EL (cell line): ENCODE measurements around the gene UGGT2.
A peak's percentile ranks its signal among the peaks of the same experiment; 100 is the strongest.
"Not testable (repeated sequence)": the region's sequence is repeated elsewhere in the genome, so short reads cannot be mapped to it uniquely, and the experiment has no call there.

Experiments used
- DNase-seq: peaks from one replicate; pipeline ENCODE4 v3.0.0-alpha.2; 2016

The UGGT2 gene, protein sequence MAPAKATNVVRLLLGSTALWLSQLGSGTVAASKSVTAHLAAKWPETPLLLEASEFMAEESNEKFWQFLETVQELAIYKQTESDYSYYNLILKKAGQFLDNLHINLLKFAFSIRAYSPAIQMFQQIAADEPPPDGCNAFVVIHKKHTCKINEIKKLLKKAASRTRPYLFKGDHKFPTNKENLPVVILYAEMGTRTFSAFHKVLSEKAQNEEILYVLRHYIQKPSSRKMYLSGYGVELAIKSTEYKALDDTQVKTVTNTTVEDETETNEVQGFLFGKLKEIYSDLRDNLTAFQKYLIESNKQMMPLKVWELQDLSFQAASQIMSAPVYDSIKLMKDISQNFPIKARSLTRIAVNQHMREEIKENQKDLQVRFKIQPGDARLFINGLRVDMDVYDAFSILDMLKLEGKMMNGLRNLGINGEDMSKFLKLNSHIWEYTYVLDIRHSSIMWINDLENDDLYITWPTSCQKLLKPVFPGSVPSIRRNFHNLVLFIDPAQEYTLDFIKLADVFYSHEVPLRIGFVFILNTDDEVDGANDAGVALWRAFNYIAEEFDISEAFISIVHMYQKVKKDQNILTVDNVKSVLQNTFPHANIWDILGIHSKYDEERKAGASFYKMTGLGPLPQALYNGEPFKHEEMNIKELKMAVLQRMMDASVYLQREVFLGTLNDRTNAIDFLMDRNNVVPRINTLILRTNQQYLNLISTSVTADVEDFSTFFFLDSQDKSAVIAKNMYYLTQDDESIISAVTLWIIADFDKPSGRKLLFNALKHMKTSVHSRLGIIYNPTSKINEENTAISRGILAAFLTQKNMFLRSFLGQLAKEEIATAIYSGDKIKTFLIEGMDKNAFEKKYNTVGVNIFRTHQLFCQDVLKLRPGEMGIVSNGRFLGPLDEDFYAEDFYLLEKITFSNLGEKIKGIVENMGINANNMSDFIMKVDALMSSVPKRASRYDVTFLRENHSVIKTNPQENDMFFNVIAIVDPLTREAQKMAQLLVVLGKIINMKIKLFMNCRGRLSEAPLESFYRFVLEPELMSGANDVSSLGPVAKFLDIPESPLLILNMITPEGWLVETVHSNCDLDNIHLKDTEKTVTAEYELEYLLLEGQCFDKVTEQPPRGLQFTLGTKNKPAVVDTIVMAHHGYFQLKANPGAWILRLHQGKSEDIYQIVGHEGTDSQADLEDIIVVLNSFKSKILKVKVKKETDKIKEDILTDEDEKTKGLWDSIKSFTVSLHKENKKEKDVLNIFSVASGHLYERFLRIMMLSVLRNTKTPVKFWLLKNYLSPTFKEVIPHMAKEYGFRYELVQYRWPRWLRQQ (N-terminal part only)

DNA sequence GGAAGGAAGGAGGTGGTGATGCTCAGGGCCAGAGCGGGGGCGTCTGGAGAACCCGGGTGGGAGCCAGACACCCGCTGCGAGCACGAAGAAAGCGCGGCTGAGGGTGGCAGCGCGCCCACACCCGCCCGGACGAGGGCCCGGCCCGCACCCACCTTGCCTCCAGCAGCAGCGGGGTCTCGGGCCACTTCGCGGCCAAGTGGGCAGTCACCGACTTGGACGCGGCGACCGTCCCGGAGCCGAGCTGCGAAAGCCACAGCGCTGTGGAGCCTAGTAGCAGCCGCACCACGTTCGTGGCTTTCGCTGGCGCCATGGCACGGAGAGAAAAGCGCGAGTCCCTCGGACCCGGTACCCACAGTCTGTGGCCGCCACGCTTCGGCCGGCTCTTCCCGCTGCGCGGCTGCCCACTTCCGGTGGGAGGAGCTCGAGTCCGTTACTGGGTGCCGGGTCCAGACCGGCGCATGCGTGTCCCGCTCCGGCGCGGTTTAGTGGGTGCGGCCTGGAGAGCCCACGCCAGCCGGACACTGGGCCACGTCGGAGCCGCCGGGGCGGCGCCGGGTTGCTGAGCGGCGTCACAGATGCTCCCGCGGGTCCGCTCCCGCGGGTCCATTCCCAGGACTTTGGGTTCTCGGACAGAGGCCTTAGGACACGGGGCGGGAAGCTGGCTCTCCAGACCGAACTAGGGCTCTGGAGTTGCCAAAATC is at the start of gene UGGT2:
UGGT2 (minus strand) TSS at position 399 of the 701 bp plus-strand sequence; CDS start at position 310, 89 bp downstream.
- peak; percentile 94 for DNase-seq

DNA sequence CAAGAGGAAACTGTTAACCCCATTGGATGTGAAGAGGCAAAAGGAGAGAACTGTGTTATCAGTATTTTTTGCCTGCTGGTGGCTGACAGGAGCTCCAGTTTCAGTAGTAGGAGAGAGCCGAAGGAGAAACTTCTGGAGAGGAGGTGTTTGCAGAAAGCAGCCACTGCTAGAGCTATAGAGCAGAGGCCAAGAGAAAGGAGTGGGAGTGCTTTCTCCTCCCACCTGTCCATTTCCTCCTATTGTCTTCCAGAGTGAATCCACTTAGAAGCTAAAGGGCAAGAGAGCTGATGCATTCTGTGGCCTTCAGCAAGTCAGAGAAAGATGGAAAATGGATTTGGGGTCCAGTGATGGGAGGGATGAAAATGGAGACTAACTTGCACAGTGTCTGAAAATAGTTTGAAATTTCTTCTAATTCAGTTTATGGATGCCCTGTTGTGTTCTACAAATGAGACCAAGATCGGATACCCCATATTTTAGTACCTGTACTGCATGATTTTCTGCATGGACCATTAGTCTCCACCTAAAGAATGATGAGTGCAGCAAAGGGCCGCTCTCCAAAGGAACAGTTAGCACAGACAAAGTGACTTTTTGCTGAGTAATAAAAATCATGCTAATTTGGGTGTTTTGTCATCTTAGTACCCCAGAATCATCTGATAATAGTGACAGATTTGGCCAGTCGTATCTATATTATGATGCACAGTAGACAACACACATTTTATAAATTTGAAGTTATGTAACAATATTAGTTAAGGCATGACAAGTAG is 47.4 kb upstream of the UGGT2 start:
- DNase-seq = no peak

DNA sequence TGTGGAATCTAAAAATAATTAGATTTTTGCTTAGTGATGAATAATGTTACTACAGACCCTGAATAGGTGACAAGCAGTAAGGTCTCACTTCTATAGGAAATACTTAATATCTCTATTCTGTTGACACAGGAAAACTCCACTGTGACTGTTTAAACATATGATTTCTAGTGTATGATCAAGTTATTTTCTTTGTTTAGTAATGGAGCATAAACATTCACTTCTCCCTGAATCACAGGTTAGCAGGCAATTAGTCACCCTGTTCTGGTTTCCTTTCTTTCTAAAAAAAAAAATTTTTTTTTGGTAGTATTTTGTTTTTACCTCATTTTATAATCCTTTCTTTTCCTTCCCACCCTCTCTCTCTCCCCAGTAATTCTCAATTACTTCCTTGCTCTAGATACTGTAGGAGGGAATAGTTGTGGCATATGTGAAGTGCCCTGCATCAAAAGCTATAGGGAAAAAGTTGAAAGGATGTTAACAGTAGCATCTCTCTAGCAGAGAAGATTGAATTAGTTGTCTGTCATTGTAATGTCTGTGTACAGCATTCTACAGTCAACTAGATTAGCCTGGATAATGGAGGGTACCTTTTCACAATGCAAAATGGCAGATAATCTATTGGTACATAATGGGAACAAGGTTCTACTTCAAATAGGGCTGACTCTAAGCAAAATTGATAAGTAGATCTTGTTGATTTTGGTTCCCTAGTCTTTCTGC is 40.2 kb upstream of the UGGT2 start:
- DNase-seq = no peak

DNA sequence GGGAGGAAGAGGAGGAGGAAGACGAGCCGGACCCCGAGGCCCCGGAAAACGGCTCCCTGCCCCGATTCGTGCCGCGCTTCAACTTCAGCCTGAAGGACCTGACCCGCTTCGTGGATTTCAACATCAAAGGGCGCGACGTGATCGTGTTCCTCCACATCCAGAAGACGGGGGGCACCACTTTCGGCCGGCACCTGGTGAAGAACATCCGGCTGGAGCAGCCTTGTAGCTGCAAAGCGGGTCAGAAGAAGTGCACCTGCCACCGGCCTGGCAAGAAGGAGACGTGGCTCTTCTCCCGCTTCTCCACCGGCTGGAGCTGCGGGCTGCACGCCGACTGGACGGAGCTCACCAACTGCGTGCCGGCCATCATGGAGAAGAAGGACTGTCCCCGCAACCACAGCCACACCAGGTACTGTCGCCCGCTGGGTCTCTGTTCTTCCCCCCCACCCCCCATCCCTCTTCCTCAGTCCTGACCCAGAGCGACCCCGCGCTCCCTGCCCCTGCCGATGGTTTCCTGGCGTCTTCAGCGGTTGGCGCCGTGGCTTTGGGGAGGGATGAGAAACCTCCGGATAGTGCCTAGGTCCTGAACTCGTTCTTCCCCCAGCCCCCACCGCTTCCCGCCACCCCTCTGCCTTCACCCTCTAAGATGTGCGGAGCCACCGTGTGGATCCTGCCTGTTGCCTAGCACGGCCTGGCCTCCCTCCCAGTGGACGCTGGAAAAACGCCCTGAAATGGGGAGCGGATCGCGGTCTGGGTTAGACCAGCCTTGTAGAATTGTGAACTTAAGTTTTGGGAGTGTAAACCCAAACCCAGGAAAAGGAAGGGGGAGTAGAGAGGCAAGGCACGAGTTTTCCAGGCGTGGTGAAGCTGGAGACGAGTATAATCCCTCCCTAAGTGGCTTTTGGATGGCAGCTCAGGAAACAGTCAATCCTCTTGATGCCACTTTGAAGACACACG is 38.2 kb upstream of the UGGT2 start:
- DNase-seq = no peak

DNA sequence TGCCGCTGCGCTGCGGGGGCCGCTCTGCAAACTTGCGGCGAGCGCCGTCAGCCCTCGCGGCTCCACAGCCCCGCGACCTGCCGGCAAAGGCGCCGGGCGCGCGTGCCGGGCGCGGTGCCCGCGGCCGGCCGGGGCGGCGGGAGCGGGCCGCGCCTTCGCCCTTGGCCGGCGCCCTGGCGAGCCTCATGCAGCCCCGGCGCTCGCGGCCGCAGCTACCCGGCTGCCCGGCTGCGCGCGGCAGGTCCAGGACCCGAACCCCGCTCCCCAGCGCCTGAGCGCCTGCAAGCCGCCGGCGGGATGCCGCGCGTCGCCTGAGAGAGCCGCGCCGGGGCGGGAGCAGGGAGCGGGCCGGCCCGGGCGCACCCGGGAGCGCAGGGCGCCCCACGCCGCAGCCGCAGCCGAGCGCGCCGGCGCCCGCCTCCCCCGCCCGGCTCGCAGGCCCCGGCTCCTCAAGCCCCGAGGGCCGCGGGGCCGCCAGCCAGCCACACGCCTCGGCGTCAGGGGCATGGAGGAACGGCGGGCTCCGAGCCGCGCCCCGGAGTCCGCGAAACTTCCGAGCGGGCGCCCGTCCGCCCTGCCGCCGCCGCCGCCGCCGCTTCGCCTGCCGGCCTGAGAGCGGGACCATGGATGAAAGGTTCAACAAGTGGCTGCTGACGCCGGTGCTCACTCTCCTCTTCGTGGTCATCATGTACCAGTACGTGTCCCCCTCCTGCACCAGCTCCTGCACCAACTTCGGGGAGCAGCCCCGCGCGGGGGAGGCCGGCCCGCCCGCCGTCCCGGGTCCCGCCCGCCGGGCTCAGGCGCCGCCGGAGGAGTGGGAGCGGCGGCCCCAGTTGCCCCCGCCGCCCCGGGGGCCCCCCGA is 37.3 kb upstream of the UGGT2 start:
- peak; percentile 13 for DNase-seq

DNA sequence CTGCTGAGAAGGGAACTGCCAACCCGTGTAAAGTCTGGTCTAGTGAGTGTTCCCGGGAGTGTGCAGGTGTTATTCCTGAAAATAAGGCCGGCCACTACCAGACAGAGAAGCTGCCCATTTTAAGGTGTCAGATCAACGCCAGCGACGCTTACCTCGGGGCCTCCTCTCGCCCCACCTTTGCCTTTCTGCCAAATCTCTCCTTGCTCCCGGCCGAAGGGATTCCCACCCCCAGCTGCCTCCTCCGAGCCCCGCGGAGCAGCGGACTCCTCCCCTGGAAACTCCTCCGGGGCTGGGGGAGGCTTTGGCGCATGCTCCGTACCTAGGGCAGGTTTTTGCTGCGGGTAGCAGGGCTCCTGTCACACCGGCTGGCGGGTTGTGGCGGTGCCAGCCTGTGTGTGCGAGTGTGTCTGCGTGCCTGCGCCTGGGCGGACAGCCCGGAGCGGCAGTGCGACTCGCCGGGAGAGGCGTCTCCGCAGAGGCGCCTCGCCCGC is 36.6 kb upstream of the UGGT2 start, which contains the start of gene HS6ST3:
HS6ST3 (plus strand) TSS at position 359 of the 491 bp plus-strand sequence.
- peak; percentile 11 for DNase-seq

DNA sequence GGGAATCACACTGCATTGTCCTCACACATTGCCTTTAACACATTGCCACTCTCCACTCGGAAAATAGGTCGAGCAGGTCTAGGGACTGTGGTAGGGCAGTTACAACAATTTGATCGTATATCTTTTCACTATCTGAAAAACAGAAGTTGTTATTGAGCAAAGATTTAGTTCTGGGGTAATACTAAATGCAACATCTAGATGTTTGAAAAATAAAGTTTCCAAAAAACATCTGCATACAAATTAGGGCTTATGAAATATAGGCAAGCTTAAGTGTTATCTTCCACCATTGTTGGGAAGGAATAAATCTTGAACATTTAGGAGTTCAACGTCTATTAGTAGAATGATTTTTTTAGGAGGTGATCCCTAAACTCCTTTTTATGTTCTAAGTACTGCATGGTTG is 35.9 kb upstream of the UGGT2 start:
- DNase-seq = no peak

DNA sequence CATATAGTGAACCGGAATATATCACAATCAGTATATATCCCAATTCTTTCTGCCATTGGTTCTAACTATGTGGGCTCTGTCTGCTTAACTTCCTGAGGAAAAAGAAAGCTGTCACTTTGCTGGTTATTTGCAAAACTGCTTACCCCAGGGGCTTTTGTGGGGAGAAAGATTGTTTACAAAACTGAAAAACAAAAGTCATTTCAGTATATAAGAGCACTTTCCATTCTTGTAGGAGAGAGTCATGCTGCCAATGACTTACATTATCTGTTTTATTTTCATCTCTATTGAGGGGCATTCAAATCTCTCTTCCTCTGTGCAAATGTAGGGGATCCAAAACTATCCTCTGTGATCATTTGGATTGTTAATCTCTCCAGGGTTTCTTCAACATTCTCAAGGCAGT is 33.5 kb upstream of the UGGT2 start:
- no peak for DNase-seq

DNA sequence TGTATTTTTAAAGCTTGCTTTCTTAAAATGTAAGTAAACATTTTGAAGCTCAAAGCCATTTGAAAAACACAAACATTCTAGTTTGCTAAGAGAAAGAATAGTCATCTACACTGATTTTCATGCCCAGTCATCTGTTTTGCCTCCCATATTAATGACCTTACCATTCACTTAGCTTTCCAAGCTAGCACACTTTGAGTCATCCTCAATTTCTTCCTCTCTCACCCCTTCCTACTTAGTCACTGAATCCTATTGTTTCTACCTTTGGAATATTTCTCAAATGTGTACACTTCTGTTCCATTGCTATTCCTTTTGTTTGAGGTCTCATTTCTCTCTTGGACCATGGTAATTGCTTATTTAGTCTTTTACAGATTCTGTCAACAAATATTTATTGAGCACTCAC is 29.4 kb upstream of the UGGT2 start:
- no peak for DNase-seq

DNA sequence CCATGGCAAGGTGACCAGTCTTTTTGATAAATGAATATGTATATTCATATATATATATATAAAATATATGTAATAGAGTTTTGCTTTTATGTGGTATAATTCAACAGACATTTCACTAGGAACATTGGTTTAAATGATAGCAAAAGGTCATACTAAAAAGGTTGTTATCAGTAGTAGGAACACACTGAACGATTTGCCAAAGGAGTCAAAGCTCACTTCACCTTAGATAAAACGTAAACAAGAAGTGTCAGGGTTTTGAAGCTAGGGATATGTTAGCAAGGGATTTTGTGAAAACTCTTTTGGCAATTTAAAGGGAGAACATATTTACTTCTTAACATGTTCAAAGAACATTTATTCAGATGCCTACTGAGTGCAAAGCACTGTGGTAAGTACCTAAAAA is 28.7 kb upstream of the UGGT2 start:
- no peak for DNase-seq

DNA sequence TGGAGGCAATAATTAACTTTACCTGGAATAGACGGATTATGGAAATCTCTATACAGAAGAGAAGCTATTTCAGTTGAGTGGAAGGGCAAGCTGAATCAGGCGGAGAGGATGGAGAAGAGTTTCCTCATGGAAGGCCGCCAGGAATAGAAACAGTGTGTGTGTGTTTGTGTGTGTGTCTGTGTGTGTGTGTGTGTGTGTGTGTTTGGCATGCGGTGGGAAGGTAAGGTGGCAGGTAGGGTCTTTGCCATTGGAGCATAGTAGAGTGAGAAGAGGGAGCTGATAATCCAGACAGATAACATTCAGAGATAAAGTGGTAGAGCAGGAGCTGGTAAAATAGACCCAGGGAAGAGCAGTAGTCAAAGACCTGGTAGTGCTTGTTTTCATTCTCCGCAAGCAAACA is 27.5 kb upstream of the UGGT2 start:
- DNase-seq = no peak

DNA sequence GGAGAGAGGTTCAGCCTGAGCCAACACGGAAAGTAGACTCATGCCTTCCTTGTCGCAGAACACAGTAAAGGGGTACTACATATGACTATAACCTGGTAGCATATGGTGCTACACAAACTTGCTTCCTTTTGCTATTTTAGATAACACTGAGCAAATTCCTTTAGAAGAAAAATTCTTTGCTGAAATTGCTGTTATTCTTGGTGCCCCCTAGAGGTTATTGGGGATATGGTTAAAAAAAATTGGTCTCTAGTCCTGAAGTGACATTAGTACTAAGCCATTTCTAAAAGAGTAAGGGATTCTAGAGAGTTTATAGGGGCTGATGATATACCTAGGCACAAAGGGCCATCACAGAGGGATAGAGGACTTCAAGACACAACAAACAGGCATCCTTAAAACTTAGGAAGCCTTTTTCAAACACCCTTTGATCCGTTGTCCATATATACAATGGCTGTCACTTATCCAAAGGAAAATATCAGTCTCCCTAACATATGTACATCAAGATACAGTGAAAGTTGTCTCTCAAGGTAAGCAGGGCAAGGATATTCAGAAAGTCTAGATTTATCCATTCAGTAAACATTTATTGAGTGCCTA is 22.8 kb upstream of the UGGT2 start:
- peak; percentile 12 for DNase-seq

DNA sequence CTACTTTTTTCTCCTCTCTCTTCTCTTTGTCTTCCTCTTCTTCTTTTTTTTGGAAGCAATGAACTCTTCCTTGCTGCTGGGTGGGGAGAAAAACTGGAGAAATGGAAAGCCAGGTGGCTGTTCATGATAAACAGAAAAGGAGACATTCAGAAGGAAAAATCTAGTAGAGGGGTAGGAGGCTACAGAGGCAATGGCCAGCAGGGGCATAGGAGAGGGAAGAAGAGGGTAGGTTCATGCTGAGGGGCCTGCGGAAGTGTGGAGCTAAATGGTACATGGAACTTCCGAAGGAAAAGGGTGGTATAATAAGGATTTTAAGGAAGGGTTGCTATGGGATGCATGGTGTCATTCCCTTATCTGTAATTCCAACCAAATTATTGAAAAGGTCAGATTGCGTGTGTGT is 19.2 kb upstream of the UGGT2 start:
- DNase-seq = no peak

DNA sequence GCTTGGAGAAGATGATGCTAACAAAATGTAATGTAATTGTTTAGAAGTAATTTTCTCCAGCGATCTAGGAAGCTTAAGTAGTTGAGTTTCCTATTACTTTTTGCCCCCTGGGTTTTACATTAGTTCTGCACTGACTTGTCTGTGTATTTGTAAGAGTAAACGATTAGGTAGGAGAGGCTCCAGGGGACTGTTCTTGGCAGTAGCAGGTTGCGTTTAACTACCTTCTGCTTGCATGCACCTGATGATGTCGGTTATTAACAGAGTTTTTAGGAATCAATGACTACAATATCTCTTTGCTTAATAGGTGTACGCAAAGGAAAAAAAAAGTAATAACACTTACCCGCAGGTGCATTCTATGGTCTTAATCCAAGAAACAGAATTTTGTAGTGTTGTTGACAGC is 18.3 kb upstream of the UGGT2 start:
- DNase-seq = no peak

DNA sequence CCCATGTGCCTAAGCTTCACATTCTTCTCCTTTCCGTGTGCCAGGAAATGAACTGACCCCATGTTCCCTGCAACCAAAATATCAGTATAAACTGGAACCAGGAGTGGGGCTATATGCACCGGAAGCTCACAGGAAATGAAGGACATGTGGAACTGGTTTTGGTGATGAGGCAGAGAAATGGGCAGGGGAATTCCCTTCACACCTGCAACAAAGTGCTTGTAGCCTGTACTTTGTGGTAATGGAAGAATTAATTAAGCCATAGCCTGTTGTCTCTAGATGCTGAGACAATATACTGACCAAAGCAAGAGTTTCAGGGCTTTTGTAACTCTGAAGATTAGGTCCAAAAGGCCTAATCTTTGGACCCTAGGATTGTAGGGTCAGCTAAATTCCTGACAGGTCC is 15.5 kb upstream of the UGGT2 start:
- no peak for DNase-seq

DNA sequence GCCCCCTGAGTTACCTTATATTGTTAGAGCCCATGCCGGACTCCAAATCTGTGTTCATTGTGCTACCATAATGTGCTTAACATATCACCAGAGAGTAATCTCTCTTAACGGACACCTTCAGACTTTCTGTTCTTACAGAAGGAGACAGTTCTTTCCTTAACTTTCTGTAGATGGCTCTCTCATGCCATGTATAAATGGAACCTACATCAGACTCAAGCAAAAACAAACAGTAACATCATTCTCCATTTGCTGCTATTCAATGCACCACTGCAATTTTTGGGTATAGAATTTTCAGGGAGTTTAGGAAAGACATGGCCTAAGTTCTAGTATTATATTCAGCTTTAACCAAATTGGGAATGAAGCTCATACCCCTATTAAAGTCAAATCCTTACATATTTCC is 12.6 kb upstream of the UGGT2 start:
- DNase-seq = no peak

DNA sequence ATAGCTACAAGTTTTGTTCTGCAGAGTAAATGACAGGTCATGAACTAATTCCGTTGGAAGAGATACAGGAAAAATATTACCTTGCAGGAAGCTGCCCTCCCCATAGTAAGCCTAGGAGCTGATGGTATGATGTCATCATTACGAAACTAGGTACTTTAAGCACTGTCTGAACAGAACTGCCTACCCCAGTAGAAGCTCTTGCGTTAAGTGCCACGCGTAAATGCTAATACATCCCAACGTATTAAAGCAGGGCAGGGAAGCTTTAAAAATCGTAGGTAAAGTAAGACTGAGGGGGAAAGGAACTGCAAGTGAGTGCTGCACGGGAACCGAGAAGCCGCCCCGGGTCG is 572 bp downstream of the UGGT2 start:
- peak; percentile 64 for DNase-seq

DNA sequence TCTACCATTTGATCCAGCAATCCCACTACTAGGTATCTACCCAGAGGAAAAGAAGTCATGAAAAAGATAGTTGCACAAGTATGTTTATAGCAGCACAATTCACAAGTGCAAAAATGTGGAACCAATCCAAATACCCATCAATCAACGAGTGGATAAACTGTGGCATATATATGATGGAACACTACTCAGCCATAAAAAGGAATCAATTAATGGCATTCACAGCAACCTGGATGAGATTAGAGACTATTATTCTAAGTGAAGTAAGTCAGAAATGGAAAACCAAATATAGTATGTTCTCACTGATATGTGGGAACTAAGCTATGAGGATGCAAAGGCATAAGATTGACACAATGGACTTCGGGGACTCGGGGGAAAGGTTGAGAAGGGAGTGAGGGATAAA is 1.3 kb downstream of the UGGT2 start:
- not testable (repeated sequence) for DNase-seq
